K562 (cell line): ENCODE results near the gene ACO2. TPM values are rescaled to one million over a fixed set of nuclear protein-coding genes. Genes with fewer than 3 reads are reported as not detected.

Experiments
- E2F5 ChIP-seq: sonication (generic); formaldehyde crosslinking; IDR thresholded peaks from 2 replicates; pipeline ENCODE4 v1.8.0; 2022; ENCODE audit warnings: mild to moderate bottlenecking, missing genetic modification reagents
- JUN ChIP-seq, 2 experiments: sonication (generic) in 1 of 2; formaldehyde crosslinking in 1 of 2; IDR thresholded peaks; 2 replicates each; pipeline versions ENCODE4 v1.6.1 to v1.8.0; 2012 to 2022; ENCODE audit warnings: borderline replicate concordance in 2 of 2, mild to moderate bottlenecking in 2 of 2, improper control_type of control experiment in 1 of 2, low read depth in 1 of 2, low read length in 1 of 2, missing genetic modification reagents in 1 of 2
- NEUROD1 ChIP-seq: fragments of 150-350 bp; IDR thresholded peaks from 2 replicates; pipeline ENCODE4 v1.6.1; 2014; ENCODE audit warnings: borderline replicate concordance, low read length, low read depth; ENCODE audit not compliant: partially characterized antibody
- NR2C2 ChIP-seq, 2 experiments: fragments of 200-800 bp in 1 of 2; sonication (Bioruptor generic) in 1 of 2; sonication (generic) in 1 of 2; formaldehyde crosslinking in 1 of 2; IDR thresholded peaks; 2 replicates each; pipeline versions ENCODE4 v1.6.1 to v1.8.0; 2016 to 2022; ENCODE audit warnings: mild to moderate bottlenecking in 1 of 2, missing compliant biosample characterization in 1 of 2, missing genetic modification characterization in 1 of 2, missing genetic modification reagents in 1 of 2
- REST ChIP-seq, 2 experiments: fragments of 450-650 bp; formaldehyde crosslinking in 1 of 2; IDR thresholded peaks; 2 replicates each; pipeline versions ENCODE4 v1.4.0 to v1.6.1; 2014 to 2020; ENCODE audit warnings: mild to moderate bottlenecking in 2 of 2, borderline replicate concordance in 1 of 2, low read depth in 1 of 2
- RREB1 ChIP-seq: fragments of 250-450 bp; sonication (Bioruptor Pico); IDR thresholded peaks from 2 replicates; pipeline ENCODE4 v1.4.0; 2020
- SMC3 ChIP-seq: conservative IDR thresholded peaks from 2 replicates; pipeline ENCODE4 v1.6.1; 2011; ENCODE audit warnings: low read depth, low read length, improper control_type of control experiment; ENCODE audit not compliant: insufficient read depth
- SOX6 ChIP-seq: fragments of 450-650 bp; IDR thresholded peaks from 2 replicates; pipeline ENCODE4 v1.6.1; 2014; ENCODE audit warnings: mild to moderate bottlenecking
- ZNF212 ChIP-seq: fragments of 450-650 bp; formaldehyde crosslinking; IDR thresholded peaks from 2 replicates; pipeline ENCODE4 v1.4.0; 2020; ENCODE audit warnings: mild to moderate bottlenecking
- ZNF282 ChIP-seq: sonication (generic); formaldehyde crosslinking; IDR thresholded peaks from 2 replicates; pipeline ENCODE4 v1.8.1; 2023; ENCODE audit warnings: missing genetic modification reagents
- polyA plus RNA-seq, 8 experiments: library from polyadenylated mRNA; depleted of rRNA in 4 of 8; stranded (reverse) in 5 of 8; unstranded in 3 of 8; fragments of >200 nt; fragmentation: Nextera tagmentation in 2 of 8; fragmentation: Illumina TruSeq in 1 of 8; extraction: Ambion mirVana in 2 of 8; extraction: Trizol in 1 of 8; gene quantifications; 2 replicates each; pipeline versions ENCODE4 v1.2.1 to v1.2.3, GENCODE V29; 2011 to 2014; ENCODE audit warnings: inconsistent platforms in 1 of 8, missing spikeins in 1 of 8
- total RNA-seq, 7 experiments: library from RNA; depleted of rRNA in 6 of 7; stranded (reverse); fragments of >200 nt in 6 of 7; fragmentation: Illumina TruSeq in 2 of 7; extraction: Trizol in 2 of 7; gene quantifications; 2 replicates each; pipeline versions ENCODE4 v1.2.1 to v1.2.3, GENCODE V29; 2011 to 2021; ENCODE audit warnings: low replicate concordance in 1 of 7

Gene ACO2
- total and polyA plus RNA-seq, 9 of the 15 experiments (the other 6 are each of a cell fraction or from before 2014, with no cell fraction given), result 16.2 to 119 (median 43.2) TPM

- TF ChIP-seq E2F5 (CRISPR knock-in tag) (no peak), RREB1 (no peak), NR2C2 (CRISPR knock-in tag; IDR thresholded peaks at IDR 0.05) (peak; percentile 97), NR2C2 (tag; IDR thresholded peaks at IDR 0.05) (peak; percentile 99), SOX6 (0 out of 2 replicates have a peak, but pooled peaks have one; percentile 33), ZNF212 (CRISPR knock-in tag) (no peak), NEUROD1 (peak; percentile 59), ZNF282 (CRISPR knock-in tag) (no peak), REST (IDR thresholded peaks at IDR 0.05; ENCODE audit: borderline replicate concordance) (no peak), REST (CRISPR knock-in tag; IDR thresholded peaks at IDR 0.05; ENCODE audit: low read depth) (no peak), JUN (IDR thresholded peaks at IDR 0.05; ENCODE audit: borderline replicate concordance, low read depth, low read length) (no peak), JUN (CRISPR knock-in tag; IDR thresholded peaks at IDR 0.05; ENCODE audit: borderline replicate concordance) (no peak), SMC3 (no peak)
Observed at GRCh38 chr22:41468381-41469217, at the start of gene ACO2, which contains the start of gene PHF5A (continued).
